ENCODE data around the gene PI4K2A.

DNA sequence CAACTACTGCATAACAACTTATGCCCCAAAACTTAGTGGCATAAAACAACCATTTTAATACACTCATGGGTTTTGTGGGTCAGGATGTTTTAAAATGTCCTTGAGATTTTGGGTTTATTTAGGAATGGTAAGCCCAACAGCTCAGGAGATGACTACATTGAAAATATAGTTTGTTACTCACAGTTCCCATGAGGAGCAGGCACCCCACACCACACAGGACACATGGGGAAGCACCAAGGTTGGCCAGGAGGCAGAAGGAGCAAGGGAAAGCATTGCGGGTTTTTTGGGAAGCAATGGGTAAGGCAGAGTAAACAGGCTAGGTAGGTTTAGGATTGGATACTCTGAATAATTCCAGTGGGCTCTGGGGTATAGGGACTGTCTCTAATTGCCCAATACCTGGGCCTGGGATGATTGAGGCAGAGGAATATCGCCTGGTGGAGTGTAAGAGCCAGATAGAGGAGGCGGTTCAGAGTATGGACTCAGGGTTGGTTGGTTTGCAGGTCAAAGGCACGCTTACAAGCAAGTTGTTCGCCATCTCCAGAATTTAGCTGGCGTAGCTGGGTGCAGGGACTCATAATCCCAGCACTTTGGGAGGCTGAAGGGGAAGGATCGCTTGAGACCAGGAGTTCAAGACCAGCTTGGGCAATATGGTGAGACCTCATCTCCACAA, 63.1 kb downstream of the PI4K2A start:
- TF ChIP-seq, protein P1, sequence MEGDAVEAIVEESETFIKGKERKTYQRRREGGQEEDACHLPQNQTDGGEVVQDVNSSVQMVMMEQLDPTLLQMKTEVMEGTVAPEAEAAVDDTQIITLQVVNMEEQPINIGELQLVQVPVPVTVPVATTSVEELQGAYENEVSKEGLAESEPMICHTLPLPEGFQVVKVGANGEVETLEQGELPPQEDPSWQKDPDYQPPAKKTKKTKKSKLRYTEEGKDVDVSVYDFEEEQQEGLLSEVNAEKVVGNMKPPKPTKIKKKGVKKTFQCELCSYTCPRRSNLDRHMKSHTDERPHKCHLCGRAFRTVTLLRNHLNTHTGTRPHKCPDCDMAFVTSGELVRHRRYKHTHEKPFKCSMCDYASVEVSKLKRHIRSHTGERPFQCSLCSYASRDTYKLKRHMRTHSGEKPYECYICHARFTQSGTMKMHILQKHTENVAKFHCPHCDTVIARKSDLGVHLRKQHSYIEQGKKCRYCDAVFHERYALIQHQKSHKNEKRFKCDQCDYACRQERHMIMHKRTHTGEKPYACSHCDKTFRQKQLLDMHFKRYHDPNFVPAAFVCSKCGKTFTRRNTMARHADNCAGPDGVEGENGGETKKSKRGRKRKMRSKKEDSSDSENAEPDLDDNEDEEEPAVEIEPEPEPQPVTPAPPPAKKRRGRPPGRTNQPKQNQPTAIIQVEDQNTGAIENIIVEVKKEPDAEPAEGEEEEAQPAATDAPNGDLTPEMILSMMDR (IDR thresholded peaks at IDR 0.05; ENCODE audit: low read length), result no peak
- TF ChIP-seq EZH2 (IDR thresholded peaks at IDR 0.05; ENCODE audit: borderline replicate concordance, low read length), result no peak
